Adipose tissue (tissue), 3 donors: ENCODE data around the gene OR2T35. TPM values are rescaled to one million over a fixed set of nuclear protein-coding genes. Genes with fewer than 3 reads are reported as not detected.
"Not testable (repeated sequence)": the region's sequence is repeated elsewhere in the genome, so short reads cannot be mapped to it uniquely, and the experiment has no call there.

Experiments
- H3K27ac ChIP-seq: one replicate; pipeline ENCODE4 v1.5.1; 2013; ENCODE audit warnings: low read depth, low read length
- WGBS, 3 donors: extraction: QIAGEN DNeasy Blood & Tissue Kit; methylation state at CpG; one replicate each; pipeline ENCODE4 v1.1.7; 2013; 5-methylcytosine and 5-hydroxymethylcytosine counted together
- polyA plus RNA-seq, 3 donors: library from polyadenylated mRNA; stranded (reverse); fragments of 200-250 nt; gene quantifications; one replicate each; pipeline ENCODE4 v1.2.3, GENCODE V29; 2013
- donor health status: healthy with polysubstance abuse.
- donor health status: Bipolar disorder and iron deficiency.
- donor health status: healthy.

The OR2T35 gene
- not detected for polyA plus RNA-seq

GRCh38 chr1:248645178-248645577 is at the start of gene OR2T35:
TSS of gene OR2T35 (minus strand) at chr1:248645278. CDS start at chr1:248639258, 6,020 bp downstream.
- H3K27ac ChIP-seq, result not testable (repeated sequence)
- WGBS, 3 donors, result 67 to 100% methylated on average over 1 to 2 of the region's 3 CpGs; no CpG with 5 or more reads in 1 of the 3 donors

GRCh38 chr1:248691567-248692155 is 46.6 kb upstream of the OR2T35 start:
- H3K27ac ChIP-seq, result no peak overlapping the region

GRCh38 chr1:248688527-248689298 is 43.6 kb upstream of the OR2T35 start:
- no peak overlapping the region for H3K27ac ChIP-seq
- WGBS, 3 donors, result 82 to 90% (median 86%) methylated on average over 4 of the region's 4 CpGs

More at GRCh38 chr1:248691567-248692155, 46.6 kb upstream of the OR2T35 start:
- WGBS, 3 donors, result 61 to 80% (median 75%) methylated on average over 43 to 51 of the region's 51 CpGs

- no peak overlapping the region for H3K27ac ChIP-seq
- WGBS, 3 donors, result 18 to 32% (median 31%) methylated on average over 3 of the region's 3 CpGs
Measured at GRCh38 chr1:248686815-248687214, 41.7 kb upstream of the OR2T35 start.

- WGBS, 3 donors, result 80 to 89% (median 85%) methylated on average over 8 of the region's 8 CpGs
- H3K27ac ChIP-seq, result no peak overlapping the region
Measured at GRCh38 chr1:248681651-248682050, 36.6 kb upstream of the OR2T35 start.

- no peak overlapping the region for H3K27ac ChIP-seq
- 65 to 68% (median 67%) methylated on average over 1 of the region's 1 CpG for WGBS, 3 donors
Measured at GRCh38 chr1:248670003-248670402, 24.9 kb upstream of the OR2T35 start.

GRCh38 chr1:248663453-248664328 is 18.6 kb upstream of the OR2T35 start:
- WGBS, 3 donors, result 61 to 66% (median 65%) methylated on average over 5 of the region's 5 CpGs
- not testable (repeated sequence) for H3K27ac ChIP-seq

- WGBS, 3 donors, result 70 to 92% (median 81%) methylated on average over 1 to 4 of the region's 6 CpGs
Measured at GRCh38 chr1:248656797-248657196, 11.7 kb upstream of the OR2T35 start.

GRCh38 chr1:248655354-248655753 is 10.3 kb upstream of the OR2T35 start, which contains the start of gene OR2T27:
TSS of gene OR2T27 (minus strand) at chr1:248655528. CDS start at chr1:248650884, 4,644 bp downstream.
- WGBS, 3 donors, result 56% methylated on average over 2 of the region's 3 CpGs; no CpG with 5 or more reads in 2 of the 3 donors
- H3K27ac ChIP-seq, result not testable (repeated sequence)

More at GRCh38 chr1:248656797-248657196, 11.7 kb upstream of the OR2T35 start:
- not testable (repeated sequence) for H3K27ac ChIP-seq

GRCh38 chr1:248648770-248649536 is 3.9 kb upstream of the OR2T35 start:
- H3K27ac ChIP-seq, result not testable (repeated sequence)
- no CpG with 5 or more reads among the region's 1 CpG for WGBS, 3 donors

GRCh38 chr1:248642971-248643651 is 2.0 kb downstream of the OR2T35 start:
- not testable (repeated sequence) for H3K27ac ChIP-seq
- WGBS, 3 donors, result no CpG with 5 or more reads among the region's 4 CpGs

GRCh38 chr1:248641583-248641982 is 3.5 kb downstream of the OR2T35 start:
- H3K27ac ChIP-seq, result not testable (repeated sequence)
- 92% methylated on average over 4 of the region's 5 CpGs; no CpG with 5 or more reads in 2 of the 3 donors for WGBS, 3 donors

- H3K27ac ChIP-seq, result not testable (repeated sequence)
- WGBS, 3 donors, result no CpG with 5 or more reads among the region's 3 CpGs
Measured at GRCh38 chr1:248640906-248641305, 4.2 kb downstream of the OR2T35 start.

GRCh38 chr1:248639652-248640051 is 5.4 kb downstream of the OR2T35 start:
- no CpG with 5 or more reads among the region's 5 CpGs for WGBS, 3 donors
- not testable (repeated sequence) for H3K27ac ChIP-seq

GRCh38 chr1:248636612-248637011 is 8.5 kb downstream of the OR2T35 start:
- 16 to 67% (median 61%) methylated on average over 2 of the region's 5 CpGs for WGBS, 3 donors
- H3K27ac ChIP-seq, result not testable (repeated sequence)

- H3K27ac ChIP-seq, result not testable (repeated sequence)
- no CpG with 5 or more reads among the region's 2 CpGs for WGBS, 3 donors
Measured at GRCh38 chr1:248634991-248635390, 10.1 kb downstream of the OR2T35 start, which contains the start of gene OR2T11. TSS of gene OR2T11 (minus strand) at chr1:248635091. CDS start at chr1:248627128, 7,963 bp downstream.

GRCh38 chr1:248631354-248632008 is 13.6 kb downstream of the OR2T35 start:
- WGBS, 3 donors, result 66 to 70% (median 67%) methylated on average over 7 of the region's 7 CpGs
- no peak overlapping the region for H3K27ac ChIP-seq
